Measurements from ENCODE around the gene TM9SF1.

Gene TM9SF1

DNA sequence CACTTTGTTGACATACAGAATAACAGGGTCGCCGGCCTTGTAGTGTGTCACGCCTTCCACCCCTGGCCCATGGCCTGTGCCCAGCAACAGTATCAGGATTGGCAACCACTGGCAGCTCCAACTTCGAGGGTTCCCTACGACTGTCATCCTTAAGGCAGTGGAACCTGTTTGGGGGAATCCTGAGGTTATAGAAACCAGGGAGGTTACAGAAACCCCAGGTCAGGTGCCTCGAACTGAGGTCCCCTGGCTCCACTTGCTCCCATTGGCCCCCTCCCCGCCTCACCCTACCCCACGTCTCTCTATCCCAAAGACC lies 412 bp downstream of the TM9SF1 start:
- FAIRE-seq = no peak

DNA sequence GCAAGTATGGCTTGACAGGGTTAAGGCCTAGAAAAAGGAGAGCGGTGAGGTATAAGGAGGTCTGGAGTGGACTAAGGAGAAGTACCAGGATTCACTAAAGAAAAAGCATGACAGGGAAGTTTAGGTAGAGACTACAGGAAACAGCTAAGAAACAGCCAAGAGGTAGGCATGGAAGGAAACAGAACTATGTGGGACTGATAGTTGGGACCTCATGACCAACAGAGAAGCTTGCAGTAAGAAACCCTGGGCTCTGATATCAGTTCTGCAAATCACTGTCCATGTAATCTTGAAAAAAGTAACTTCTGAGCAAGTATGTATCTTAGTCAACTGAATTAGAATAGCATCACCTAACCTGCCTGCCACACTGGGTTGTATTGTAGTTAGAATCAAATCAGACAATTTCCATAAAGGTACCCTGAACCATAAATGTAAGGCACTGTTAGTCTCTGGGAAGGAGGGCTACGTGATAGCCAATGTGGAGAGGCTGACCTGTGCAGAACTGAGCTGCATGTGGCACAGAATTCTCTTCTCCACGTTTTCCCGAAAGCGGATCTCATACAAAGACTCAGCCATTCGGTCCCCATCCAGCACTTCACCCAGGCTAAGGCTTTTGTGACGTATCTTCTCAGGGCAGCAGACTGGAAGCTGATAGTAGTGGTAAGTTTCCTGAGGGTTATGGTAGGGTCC lies 912 bp downstream of the TM9SF1 start:
- FAIRE-seq = no peak

DNA sequence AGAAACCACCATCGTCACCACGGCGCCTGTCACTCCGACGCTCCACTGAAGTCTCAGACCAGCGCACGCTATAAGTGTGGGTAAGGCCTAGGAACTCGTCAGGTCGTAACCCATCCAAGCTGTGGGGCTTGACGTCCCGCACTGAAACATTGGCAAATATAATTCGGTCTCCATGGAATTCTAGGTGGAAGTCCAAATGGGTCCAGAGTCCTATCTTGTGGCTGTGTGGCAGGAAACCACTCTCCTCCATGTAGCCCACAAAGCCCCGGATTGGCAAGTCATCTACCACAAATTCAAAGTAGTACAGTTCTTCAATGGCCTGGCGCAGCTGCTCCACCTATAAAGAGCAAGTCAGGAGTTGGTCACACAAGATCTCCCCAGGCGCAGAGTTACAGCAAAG lies 2.3 kb downstream of the TM9SF1 start:
- no peak for FAIRE-seq

DNA sequence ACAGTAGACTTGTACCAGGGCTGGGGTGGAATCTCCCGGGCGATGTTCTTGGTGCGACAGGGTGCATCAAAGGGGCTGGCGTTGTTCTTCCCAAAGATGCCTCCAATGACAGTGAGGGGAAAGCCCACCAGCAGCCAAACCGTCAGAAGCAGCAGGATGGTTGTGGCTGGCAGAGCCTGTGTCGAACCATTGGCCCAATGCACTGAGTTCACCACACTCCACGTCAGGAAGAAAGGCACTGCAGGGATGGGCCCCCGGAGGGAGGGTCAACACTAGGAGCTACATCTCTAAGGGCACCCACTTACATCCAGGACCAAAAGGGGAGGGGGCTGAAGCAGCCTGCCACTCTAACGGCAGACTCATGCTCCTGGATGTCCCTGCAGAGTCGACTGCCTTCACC lies 4.8 kb downstream of the TM9SF1 start:
- FAIRE-seq = no peak

DNA sequence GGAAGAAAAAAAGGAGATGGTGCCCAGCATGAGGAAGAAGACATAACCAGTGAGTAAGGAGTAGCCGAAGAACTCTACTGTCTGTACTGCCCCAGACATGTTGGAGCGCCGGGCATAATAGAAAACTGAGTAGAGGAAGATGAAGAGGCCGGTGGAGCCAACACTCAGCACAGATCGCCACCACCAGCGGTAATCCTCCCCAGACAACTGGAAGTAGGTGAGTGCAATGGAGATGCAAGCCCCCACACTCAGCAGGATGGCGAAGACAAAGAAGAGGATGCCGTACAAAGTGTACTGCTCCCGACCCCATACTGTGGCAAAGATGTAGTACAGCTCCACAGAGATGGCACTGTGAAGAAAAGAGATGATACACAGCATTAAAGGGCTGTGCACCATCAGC lies 5.8 kb downstream of the TM9SF1 start:
- FAIRE-seq = no peak

DNA sequence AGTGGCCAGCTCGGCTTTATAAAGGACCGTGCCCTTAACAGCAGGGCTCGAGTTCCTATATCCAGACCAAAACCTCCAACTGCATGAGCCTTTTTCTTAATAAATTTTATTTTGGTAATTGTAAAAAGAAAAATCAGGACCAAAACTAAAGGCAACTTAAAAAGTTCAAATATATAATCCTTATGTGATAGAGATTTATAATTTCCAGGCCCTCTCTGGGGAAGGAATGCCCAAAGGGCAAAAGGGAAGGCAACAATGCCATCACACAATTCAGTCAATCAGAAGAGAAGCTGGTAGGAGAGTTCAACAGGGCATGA lies 6.2 kb downstream of the TM9SF1 start:
- no peak for FAIRE-seq

DNA sequence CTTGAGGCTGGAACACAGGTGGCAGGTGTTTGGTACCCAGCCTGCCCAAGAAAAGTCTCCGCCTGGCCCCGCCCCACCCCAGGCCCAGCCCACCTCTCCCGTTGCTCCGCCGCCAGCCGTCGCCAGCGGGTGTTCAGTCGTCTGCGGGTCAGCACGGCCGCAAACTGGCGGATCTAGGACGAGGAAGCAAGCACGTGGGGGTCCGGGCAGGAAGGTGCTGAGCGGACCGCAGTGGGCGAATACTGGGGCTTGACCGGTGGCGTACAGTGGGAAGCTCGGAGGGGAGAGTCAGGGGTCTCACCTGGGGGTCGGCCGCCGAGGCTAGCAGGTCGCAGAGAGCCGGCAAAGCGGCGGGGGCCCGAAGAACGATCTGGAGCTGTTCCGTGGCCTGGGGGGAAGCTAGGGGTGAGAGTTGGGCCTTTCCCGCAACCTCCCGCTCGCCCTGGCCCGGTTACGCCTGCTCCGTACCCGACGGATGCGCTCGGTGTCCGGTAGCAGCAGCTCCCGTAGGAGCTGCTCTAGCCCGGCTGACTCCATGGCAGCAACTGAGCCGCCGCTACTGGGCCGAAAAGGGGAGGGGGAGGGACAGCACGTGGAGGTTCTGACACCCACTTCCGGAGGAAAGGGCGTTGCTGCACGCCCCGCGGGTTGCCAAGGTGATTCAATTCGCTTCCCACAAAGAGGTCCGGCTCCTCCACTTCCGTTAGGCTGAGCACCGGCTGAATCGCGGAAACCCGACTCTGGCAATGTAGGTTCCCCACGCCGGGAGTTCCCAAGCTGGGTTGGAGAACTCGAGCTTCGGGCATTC lies 6.8 kb downstream of the TM9SF1 start, which contains the start of gene IPO4:
Gene IPO4, minus strand, starts transcription at position 566 of the 808 bp plus-strand sequence. Its CDS starts 29 bp downstream, at position 537.
- FAIRE-seq = no peak

DNA sequence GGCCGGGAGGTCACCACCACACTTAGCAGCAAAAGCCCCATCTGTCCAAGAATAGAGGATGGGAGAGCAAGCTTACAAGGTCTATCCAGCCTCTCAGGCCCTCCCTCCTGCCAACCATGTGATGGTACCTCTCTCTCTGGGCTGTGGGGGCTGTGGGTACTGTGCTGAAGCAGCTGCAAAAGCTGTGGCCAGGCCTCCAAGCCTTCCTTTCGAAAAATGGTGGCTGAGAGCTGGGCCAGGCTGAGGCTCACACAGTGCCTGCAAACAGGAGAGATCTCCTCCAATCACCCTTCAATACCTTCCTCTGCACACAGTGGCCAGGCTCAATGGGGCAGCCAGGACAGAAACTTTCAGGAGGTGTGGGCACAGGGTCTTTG lies 7.7 kb downstream of the TM9SF1 start:
- no peak for FAIRE-seq

DNA sequence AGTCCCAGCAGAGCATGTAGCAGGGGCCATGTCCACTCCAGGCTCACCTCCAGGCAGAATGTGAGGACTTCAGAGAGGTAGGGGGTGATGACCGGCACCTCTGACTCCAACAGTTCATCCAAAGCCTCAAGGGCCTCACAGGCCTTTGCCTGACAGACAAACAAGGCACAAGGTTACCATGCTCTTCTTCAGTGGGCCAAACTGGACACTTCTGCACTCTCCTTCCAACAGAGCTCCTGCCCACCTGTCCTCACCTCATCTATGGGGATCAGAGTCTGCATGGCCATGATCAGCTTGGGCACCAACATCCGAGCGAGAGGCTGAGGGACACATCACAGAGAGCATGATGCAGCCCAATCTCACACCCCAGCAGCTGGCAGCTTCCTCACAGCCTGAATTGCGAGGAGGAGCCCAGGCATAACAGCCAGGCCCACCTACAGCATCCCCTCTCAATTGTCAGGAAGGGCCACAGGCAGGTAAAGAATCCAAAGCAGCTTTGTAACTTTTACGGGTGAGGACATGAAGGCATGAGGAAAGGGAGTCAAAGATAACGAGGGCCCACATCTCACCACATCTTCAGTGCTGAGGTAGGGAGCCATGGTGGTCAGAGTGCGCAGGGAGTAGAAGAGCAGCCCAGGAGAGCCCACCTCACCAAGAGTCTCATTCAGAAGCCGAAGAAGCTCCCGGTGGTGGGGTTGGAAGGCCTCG lies 8.3 kb downstream of the TM9SF1 start:
- no peak for FAIRE-seq

DNA sequence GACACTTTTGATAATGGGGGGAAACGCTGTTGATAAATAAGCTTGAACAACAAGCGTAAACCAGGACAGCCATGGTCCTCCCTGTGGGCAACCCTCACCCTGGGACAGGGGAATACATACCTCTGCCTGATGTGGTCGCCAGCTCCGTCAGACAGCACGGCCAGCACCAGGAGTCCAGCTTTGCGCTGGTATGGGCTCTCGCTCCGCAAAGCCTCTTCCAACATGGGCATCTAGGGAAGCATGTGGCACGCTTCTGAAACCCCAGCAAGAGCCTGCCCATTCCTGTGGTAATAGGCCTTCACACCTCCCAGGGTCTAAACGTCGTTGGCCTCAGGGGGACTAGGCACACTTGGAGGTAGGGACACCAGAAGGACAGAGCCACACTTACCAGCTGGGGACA lies 9.5 kb downstream of the TM9SF1 start:
- FAIRE-seq = no peak

DNA sequence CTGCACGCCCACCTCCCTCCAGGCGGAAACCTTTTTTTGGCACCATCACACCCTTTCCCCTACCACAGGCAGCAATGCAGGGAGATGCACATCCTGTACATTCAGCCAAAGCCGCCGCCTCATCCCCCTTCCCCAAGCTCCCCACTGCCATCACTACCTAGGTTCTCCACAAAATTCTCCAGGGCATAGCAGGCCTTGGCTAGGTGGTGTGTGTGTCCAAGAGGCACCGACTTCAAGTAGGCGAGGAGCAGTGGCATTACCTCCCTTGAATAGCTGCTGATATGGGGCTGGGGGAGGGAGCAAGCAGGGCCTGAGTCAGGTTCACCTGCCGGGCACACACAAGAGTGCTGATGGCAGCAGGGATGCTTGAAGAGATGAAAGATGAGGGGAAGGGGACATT lies 10.2 kb downstream of the TM9SF1 start:
- no peak for FAIRE-seq

DNA sequence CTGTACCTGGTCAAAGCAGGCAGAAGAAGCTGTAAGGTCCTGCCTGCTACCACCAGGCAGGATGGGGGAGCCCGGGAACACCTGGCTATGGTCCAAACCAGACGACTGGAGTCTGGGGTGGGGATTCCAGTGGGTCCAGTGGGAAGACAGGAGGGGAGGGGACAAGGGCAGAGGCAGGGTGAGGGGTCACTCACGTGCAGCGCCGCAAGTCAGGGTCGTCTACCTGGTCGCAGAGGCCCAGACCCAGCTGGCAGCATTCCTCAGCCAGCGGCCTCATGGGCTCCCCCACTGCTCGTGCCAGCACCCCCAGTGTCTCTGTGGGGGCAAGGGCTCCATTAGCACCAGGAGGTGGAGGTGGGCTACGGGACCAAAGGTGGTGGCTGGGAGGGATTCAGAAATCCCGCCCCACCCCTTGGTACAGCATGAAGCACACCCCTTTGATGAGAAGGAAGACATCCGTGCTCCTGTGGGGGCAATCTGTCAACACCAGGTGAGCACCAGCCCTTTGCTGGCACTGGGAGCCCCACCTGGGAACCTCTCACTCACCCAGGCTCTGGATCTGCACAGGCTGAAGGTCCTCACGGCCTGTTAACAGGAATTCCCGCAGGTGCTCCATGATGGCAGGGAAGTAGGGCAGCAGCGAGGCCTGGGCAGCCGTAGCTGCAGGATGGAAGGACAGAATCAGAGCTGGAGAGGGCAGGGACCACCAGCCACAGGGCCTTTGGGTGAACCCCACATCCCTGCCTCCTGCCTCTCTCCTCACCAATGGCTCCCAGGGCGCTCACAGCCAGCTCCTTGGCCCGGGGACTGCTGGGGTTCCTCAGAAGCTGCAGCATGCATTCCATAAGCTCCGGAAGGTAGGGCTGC lies 10.9 kb downstream of the TM9SF1 start:
- no peak for FAIRE-seq

DNA sequence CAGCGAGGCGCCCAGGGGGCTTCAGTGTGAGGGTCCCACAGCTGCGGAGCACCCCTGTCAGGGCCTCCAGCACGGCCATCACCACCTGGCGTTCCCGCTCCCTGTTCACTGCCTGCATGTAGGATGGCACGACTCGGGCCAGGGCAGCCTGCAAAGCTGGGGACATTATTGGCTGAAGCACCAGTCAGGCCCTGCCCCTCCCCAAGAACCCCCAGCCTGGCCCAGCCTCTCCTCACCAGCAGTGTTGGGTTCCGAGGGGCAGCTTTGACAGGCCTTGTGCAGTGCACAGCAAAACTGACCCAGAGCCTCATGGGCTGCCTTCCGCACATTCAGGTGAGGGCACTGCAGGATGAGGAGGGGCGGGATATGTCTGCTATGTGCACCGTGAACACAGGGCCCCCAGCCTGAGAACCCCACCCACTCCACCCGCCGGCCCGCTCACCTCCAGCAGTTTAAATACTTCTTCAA lies 12.2 kb downstream of the TM9SF1 start:
- FAIRE-seq = no peak

DNA sequence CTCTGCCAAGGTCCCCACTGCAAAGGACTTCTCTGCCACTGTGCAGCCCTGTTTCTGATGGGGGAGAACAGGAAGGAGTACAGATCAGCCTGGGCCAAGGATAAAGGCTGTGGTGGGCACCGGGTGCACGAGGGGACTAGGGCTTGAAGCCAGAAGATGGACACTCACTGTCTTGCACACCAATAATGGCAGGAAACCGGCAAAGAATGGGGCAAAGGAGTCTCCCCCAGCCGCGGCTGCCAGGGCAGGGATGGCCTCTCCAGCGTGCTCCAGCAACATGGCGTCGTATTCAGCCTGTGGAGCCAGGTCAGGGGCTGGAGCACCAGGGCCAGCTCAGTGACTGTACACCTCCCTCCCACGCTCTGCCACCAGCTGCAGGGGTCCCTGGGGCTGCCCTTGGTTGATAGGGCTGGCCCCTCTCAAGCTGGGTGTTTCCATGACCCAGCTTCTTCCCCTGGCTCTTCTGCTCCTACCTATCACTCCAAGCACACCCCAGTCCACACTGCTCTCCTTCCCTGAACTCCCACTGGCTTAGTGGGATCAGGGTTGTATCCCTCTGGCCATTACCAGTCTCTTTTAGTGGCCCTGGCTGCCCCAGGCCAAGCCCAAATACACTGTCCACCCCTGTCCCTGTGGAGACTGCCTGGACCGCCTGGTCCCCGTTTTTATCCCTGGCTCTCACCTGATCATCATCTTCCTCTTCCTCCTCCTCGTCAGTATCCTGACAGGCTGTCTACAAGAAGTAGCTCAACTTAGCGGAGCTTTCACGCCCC lies 12.9 kb downstream of the TM9SF1 start:
- FAIRE-seq = no peak

DNA sequence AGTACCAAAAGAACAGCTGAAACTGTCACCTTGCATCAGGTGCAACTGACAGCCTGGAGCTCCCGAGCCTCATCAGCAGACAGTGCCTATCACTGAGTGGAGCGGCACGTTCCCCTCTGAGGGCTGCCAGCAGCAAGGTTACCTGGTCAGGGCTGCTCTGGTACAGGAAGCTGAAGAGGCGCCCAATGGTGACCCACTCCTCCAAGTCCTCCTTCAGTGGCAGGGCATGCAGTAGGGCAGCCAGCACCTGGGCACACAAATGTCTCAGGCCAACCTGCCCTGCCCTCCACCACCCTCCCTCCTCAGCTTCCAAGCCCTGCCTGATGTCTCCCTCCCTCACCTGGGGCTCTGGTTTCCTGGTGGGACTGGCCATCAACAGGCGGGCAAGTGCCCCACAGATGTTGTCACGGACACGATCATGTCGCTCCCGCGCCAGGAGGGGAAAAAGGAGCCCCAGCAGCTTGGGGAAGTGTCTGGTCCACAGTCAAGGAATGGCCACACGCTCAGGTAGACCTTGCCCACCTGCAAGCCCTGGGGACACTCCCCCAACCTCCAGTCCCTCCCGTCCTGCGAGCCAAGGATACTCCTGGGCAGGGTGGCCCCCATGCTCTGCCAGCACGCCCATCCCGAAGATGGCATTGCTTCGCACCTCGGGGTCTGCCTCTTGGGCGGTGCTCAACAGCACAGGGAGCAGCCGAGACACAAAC lies 13.7 kb downstream of the TM9SF1 start:
- no peak for FAIRE-seq

DNA sequence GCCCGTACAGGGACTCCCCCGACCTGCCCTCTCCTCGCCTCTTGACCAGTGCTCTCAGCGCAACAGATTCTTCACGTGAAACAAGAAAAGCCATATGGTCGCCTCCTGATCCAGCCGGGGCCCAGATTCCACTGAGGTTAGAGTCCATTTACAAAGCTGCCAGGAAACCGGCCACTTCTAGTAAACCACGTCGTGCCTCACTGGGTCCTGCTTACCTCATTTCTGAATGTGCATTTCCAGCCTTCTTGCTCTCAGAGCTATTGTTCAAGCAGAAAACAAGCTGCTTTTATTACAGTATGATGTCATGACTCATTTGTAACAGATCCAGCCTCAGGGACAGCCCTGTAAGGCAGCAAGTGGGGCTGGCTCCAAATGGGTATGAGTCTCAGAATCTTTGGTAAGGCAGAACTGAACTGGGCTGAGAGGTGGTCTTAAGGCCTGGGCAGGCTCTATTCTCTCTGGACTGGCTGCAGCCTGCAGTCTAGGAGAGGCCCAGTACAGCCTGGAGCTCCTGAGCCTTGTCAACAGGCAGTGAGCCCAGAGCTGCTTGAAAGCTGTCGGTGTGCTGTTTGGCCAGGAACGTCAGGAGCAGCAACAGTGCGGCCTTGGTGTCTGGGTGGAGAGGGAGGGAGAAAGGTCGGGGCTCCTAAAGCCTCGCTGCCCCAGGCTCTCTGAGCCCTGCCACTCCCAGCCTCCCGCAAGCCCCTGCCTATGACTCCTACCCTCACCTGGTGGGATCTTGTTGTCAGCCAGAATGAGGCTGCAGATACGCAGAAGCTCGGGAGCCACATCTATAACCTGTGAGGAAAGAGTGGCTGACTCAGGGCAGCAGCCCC lies 15.1 kb downstream of the TM9SF1 start:
- no peak for FAIRE-seq

DNA sequence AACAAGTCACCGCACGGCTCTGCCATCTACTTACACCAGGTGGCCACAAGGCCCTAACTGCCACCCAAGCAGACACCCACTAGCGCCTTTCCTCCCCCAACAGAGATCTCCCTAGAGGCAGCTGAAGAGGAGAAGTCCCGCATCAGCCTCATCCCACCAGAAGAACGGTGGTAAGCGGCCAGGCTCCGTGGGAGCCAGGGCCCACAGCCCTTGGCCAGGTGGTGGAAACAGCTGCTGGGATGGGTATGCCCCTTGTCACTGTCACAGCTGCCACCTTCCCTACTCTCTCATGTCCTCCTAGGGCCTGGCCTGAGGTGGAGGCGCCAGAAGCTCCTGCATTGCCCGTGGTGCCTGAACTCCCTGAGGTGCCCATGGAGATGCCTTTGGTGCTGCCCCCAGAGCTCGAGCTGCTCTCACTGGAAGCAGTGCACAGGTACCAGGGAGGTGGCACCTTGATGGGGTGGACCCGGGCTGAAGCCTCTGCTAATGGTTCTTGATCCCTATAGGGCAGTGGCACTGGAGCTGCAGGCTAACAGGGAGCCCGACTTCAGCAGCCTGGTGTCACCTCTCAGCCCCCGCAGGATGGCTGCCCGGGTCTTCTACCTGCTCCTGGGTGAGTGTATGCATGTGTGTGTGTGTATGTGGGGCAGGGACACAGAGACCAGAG lies 15.8 kb downstream of the TM9SF1 start:
- FAIRE-seq = no peak

DNA sequence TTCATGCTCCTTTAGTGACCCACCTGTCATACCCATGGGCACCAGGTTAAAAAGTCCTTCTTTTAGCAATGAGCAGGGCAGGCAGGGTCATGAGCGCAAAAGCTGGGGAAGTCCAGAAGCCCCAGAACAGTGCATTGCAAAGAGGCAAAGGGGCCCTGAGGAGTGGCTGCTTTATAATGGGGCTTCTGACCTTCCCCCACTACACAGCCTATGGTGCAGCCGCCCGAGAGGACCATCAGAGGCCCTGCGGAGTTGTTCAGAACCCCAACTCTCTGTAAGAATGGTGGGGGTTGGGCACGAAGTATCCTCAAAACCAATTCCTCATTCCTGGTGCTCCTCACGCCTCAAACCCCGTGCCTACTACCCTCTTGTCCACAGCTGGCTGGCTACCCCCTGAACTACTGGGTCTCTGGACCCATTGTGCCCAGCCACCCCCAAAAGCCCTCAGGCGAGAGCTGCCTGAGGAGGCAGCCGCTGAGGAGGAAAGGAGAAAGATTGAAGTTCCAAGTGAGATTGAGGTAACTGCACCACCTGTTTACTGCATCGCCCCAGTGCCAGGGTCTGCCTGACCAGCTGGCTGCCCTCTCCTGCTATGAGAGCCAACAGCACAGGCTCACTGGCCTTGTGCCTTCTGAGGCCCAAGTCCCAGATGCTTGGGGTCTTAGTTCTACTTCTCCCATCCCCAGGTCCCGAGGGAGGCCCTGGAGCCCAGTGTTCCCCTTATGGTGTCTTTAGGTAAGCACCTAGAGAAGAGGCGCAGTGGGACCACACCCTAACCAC lies 16.7 kb downstream of the TM9SF1 start:
- FAIRE-seq = no peak

DNA sequence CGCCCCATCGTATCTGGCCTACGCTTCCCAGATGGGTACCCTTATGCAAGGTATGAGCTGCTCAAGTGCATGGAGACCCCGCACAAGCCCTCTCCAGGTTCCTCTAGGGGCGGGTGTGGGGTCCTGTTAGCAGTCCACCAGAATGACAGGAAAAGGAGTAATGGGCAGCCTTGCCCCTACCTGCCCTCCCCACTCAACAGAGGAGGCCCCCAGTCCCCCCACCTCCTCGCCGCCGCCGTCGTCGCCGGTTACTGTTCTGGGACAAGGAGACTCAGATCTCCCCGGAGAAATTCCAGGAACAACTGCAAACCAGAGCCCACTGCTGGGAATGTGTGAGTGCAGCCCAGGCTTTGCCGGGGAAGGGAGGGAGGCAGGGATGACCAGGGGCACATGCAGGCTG lies 17.4 kb downstream of the TM9SF1 start:
- FAIRE-seq = no peak

Data from colon (tissue), 2 donors.